ENCODE results near the gene HDAC9. TPM values are rescaled to one million over a fixed set of nuclear protein-coding genes. Genes with fewer than 3 reads are reported as not detected.

The HDAC9 gene
- polyA plus RNA-seq, 2 of the 4 experiments (the other 2 are of a cell fraction): 0.05 to 0.26 TPM

- WGBS (ENCODE audit: missing lambda C conversion rate): 9% methylated on average over 8 of the region's 8 CpGs
- peak; percentile 37; the same call in 1 of the 2 replicates for TF ChIP-seq GATA3 (IDR thresholded peaks at IDR 0.05; ENCODE audit: borderline replicate concordance)
- TF ChIP-seq HOXA7 (CRISPR knock-in tag; IDR thresholded peaks at IDR 0.05): no peak
- peak in 1 of 2 experiments; percentile 69 for DNase-seq (ENCODE audit: low read depth in 1 of 2, low spot score in 1 of 2)
- ChIA-PET POLR2A (no interaction called here), CTCF (no interaction called here)
- Histone ChIP-seq H3K4me3 (no peak overlapping the region), H3K4me2 (peak overlapping the region; percentile 49), H3K4me1 (0 out of 3 replicates have a peak, but pooled peaks cover 4% of the 10 kb centered on the region), H3K27ac (no peak overlapping the region), H3K9me3 (no peaks in the 10 kb centered on the region)
- ATAC-seq: 0 out of 6 replicates have a peak, but pooled peaks of 1 of the 2 experiments have one; percentile 26
- FAIRE-seq: no peak
Measured at GRCh38 chr7:18552943-18553604, 57.5 kb downstream of the HDAC9 start.

- Histone ChIP-seq H3K4me1 (0 out of 3 replicates have a peak, but pooled peaks cover 4% of the 10 kb centered on the region), H3K4me2 (peak overlapping the region; percentile 49; the same call in 2 of the 3 replicates), H3K4me3 (no peak overlapping the region), H3K27ac (no peak overlapping the region), H3K9me3 (no peaks in the 10 kb centered on the region)
- no peak for ATAC-seq
- TF ChIP-seq JUN (IDR thresholded peaks at IDR 0.05) (no peak), JUNB (IDR thresholded peaks at IDR 0.05) (no peak), SMC3 (IDR thresholded peaks at IDR 0.05) (no peak), RARB (CRISPR knock-in tag; IDR thresholded peaks at IDR 0.05) (no peak), EP300 (IDR thresholded peaks at IDR 0.05) (no peak), USF2 (IDR thresholded peaks at IDR 0.05) (no peak)
- ChIA-PET CTCF (no interaction called here), POLR2A (no interaction called here)
- no peak for DNase-seq (ENCODE audit: low read depth in 1 of 2, low spot score in 1 of 2)
- peak; percentile 23 for FAIRE-seq
- WGBS (ENCODE audit: missing lambda C conversion rate): 18% methylated on average over 3 of the region's 3 CpGs
Measured at GRCh38 chr7:18553605-18554003, 58.1 kb downstream of the HDAC9 start.

- 0 out of 3 replicates have a peak, but pooled peaks cover 4% of the 10 kb centered on the region for H3K4me1 ChIP-seq
Measured at GRCh38 chr7:18555120-18555519, 59.6 kb downstream of the HDAC9 start.

DNA sequence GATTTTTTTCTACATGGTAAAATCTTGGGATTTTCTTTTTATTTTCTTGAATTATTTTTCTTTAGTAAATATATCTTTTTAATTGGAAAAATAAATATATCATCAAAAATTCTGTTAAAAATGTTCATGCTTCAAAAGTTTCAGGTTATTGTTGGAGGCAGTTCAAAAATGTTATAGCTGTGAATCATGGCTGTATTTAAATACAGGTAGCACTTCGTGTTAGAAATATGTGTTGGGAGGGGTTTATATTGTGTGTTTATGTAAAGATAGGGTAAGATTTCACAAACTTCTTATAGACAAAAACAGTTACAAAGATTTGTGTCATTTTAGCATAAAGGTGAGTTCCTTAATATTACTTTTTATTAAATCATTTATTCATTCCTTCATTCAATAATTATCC is 60.4 kb downstream of the HDAC9 start:
- no peak for DNase-seq (ENCODE audit: low read depth in 1 of 2, low spot score in 1 of 2)
- 0 out of 3 replicates have a peak, but pooled peaks cover 4% of the 10 kb centered on the region for H3K4me1 ChIP-seq
- H3K9me3 ChIP-seq: no peaks in the 10 kb centered on the region
- no peak for FAIRE-seq
- H3K4me3 ChIP-seq: no peak overlapping the region
- H3K27ac ChIP-seq: no peak overlapping the region
- POLR2A ChIA-PET: no interaction called here
- 10% methylated on average over 1 of the region's 1 CpG for WGBS (ENCODE audit: missing lambda C conversion rate)
- no peak for ATAC-seq
- CTCF ChIA-PET: no interaction called here
- no peak overlapping the region for H3K4me2 ChIP-seq
- no peak for TF ChIP-seq HDAC2 (IDR thresholded peaks at IDR 0.05)
- TF ChIP-seq RCOR1 (IDR thresholded peaks at IDR 0.05; ENCODE audit: low read depth, low read length): no peak
- TF ChIP-seq, protein P1, sequence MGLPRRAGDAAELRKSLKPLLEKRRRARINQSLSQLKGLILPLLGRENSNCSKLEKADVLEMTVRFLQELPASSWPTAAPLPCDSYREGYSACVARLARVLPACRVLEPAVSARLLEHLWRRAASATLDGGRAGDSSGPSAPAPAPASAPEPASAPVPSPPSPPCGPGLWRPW (IDR thresholded peaks at IDR 0.05): no peak
- TF ChIP-seq JUN (IDR thresholded peaks at IDR 0.05): no peak
- TF ChIP-seq BCL3 (IDR thresholded peaks at IDR 0.05): no peak
- TF ChIP-seq REST (IDR thresholded peaks at IDR 0.05): no peak
- no peak for TF ChIP-seq ZNF302 (CRISPR knock-in tag; IDR thresholded peaks at IDR 0.05)
- no peak for TF ChIP-seq ESRRA (IDR thresholded peaks at IDR 0.05; ENCODE audit: borderline replicate concordance, low read length)
- TF ChIP-seq ZC3H11A (IDR thresholded peaks at IDR 0.05): no peak

More at GRCh38 chr7:18555120-18555519, 59.6 kb downstream of the HDAC9 start:
- Histone ChIP-seq H3K4me2 (no peak overlapping the region), H3K9me3 (no peaks in the 10 kb centered on the region), H3K27ac (no peak overlapping the region), H3K4me3 (no peak overlapping the region)
- DNase-seq (ENCODE audit: low read depth in 1 of 2, low spot score in 1 of 2) (no peak), ATAC-seq (no peak), FAIRE-seq (no peak)
- WGBS (ENCODE audit: missing lambda C conversion rate): 22% methylated on average over 1 of the region's 1 CpG
- CTCF ChIA-PET: no interaction called here
- TF ChIP-seq CTCF (IDR thresholded peaks at IDR 0.05): no peak
- no peak for TF ChIP-seq CBX2 (IDR thresholded peaks at IDR 0.05; ENCODE audit: borderline replicate concordance, low read depth)
- no peak for TF ChIP-seq GATA3 (IDR thresholded peaks at IDR 0.05; ENCODE audit: borderline replicate concordance)
- TF ChIP-seq NR3C1 (IDR thresholded peaks at IDR 0.05): no peak
- TF ChIP-seq EP300 (IDR thresholded peaks at IDR 0.05): no peak
- no peak for TF ChIP-seq RARB (CRISPR knock-in tag; IDR thresholded peaks at IDR 0.05)
- TF ChIP-seq RFX5 (IDR thresholded peaks at IDR 0.05): no peak
- no peak for TF ChIP-seq MAZ (IDR thresholded peaks at IDR 0.05; ENCODE audit: borderline replicate concordance, low read depth, low read length)
- no peak for TF ChIP-seq HDAC2 (IDR thresholded peaks at IDR 0.05)
- no peak for TF ChIP-seq ZNF302 (CRISPR knock-in tag; IDR thresholded peaks at IDR 0.05)
- no peak for TF ChIP-seq HOXA7 (CRISPR knock-in tag; IDR thresholded peaks at IDR 0.05)
- POLR2A ChIA-PET: no interaction called here
